ENCODE measurements around the gene ERVK3-1.

Gene ERVK3-1

GRCh38 chr19:58355908-58356765 is 51.0 kb downstream of the ERVK3-1 start:
- no peak overlapping the region for H3K4me2 ChIP-seq
- TF ChIP-seq CTCF (conservative IDR thresholded peaks at IDR 0.05; ENCODE audit: low read depth, low read length): no peak

GRCh38 chr19:58356766-58357480 is 51.7 kb downstream of the ERVK3-1 start:
- Histone ChIP-seq H3K9ac (no peak overlapping the region), H3K4me2 (no peak overlapping the region), H2AFZ (ENCODE audit: low read depth) (no peak overlapping the region)

More at GRCh38 chr19:58355908-58356765, 51.0 kb downstream of the ERVK3-1 start:
- H3K27me3 ChIP-seq (ENCODE audit: insufficient read depth, low read depth): no peaks in the 10 kb centered on the region; the same call in 1 of the 2 replicates
- no peak overlapping the region for H3K27ac ChIP-seq
- no peak overlapping the region for H2AFZ ChIP-seq (ENCODE audit: low read depth)
- H3K9ac ChIP-seq: no peak overlapping the region
- no peaks in the 10 kb centered on the region for H4K20me1 ChIP-seq (ENCODE audit: insufficient read depth)
- no peaks in the 10 kb centered on the region for H3K79me2 ChIP-seq (ENCODE audit: insufficient read depth, low read depth)
- peaks cover 3% of the 10 kb centered on the region for H3K4me1 ChIP-seq (ENCODE audit: low read depth, poor library complexity, severe bottlenecking)
- H3K36me3 ChIP-seq (ENCODE audit: insufficient read depth): no peaks in the 10 kb centered on the region
- H3K4me3 ChIP-seq (IDR thresholded peaks at IDR 0.05; ENCODE audit: insufficient read depth, low read depth, low read length): no peak overlapping the region

GRCh38 chr19:58357481-58358145 is 52.4 kb downstream of the ERVK3-1 start:
- Histone ChIP-seq H3K27me3 (ENCODE audit: insufficient read depth, low read depth) (no peaks in the 10 kb centered on the region; the same call in 1 of the 2 replicates), H3K4me1 (ENCODE audit: low read depth, poor library complexity, severe bottlenecking) (peaks cover 3% of the 10 kb centered on the region), H3K79me2 (ENCODE audit: insufficient read depth, low read depth) (no peaks in the 10 kb centered on the region), H3K27ac (no peak overlapping the region), H4K20me1 (ENCODE audit: insufficient read depth) (no peaks in the 10 kb centered on the region), H2AFZ (ENCODE audit: low read depth) (no peak overlapping the region), H3K4me3 (IDR thresholded peaks at IDR 0.05; ENCODE audit: insufficient read depth, low read depth, low read length) (no peak overlapping the region), H3K9ac (no peak overlapping the region), H3K4me2 (no peak overlapping the region), H3K36me3 (ENCODE audit: insufficient read depth) (no peaks in the 10 kb centered on the region)
- no peak for TF ChIP-seq CTCF (conservative IDR thresholded peaks at IDR 0.05; ENCODE audit: low read depth, low read length)

More at GRCh38 chr19:58356766-58357480, 51.7 kb downstream of the ERVK3-1 start:
- Histone ChIP-seq H3K27me3 (ENCODE audit: insufficient read depth, low read depth) (no peaks in the 10 kb centered on the region; the same call in 1 of the 2 replicates), H3K4me3 (IDR thresholded peaks at IDR 0.05; ENCODE audit: insufficient read depth, low read depth, low read length) (no peak overlapping the region), H3K27ac (no peak overlapping the region), H3K79me2 (ENCODE audit: insufficient read depth, low read depth) (no peaks in the 10 kb centered on the region), H4K20me1 (ENCODE audit: insufficient read depth) (no peaks in the 10 kb centered on the region), H3K4me1 (ENCODE audit: low read depth, poor library complexity, severe bottlenecking) (peaks cover 3% of the 10 kb centered on the region), H3K36me3 (ENCODE audit: insufficient read depth) (no peaks in the 10 kb centered on the region)
- no peak for TF ChIP-seq CTCF (conservative IDR thresholded peaks at IDR 0.05; ENCODE audit: low read depth, low read length)

- H3K36me3 ChIP-seq (ENCODE audit: insufficient read depth): no peaks in the 10 kb centered on the region
- no peaks in the 10 kb centered on the region for H4K20me1 ChIP-seq (ENCODE audit: insufficient read depth)
- H3K27me3 ChIP-seq (ENCODE audit: insufficient read depth, low read depth): no peaks in the 10 kb centered on the region
- no peaks in the 10 kb centered on the region for H3K79me2 ChIP-seq (ENCODE audit: insufficient read depth, low read depth)
- no peak for TF ChIP-seq CTCF (conservative IDR thresholded peaks at IDR 0.05; ENCODE audit: low read depth, low read length)
- no peaks in the 10 kb centered on the region for H3K4me1 ChIP-seq (ENCODE audit: low read depth, poor library complexity, severe bottlenecking)
- peak overlapping the region; percentile 85 for H2AFZ ChIP-seq (ENCODE audit: low read depth)
- no peak overlapping the region for H3K4me3 ChIP-seq (IDR thresholded peaks at IDR 0.05; ENCODE audit: insufficient read depth, low read depth, low read length)
- H3K4me2 ChIP-seq: peak overlapping the region; percentile 48
- H3K27ac ChIP-seq: peak overlapping the region; percentile 63
- H3K9ac ChIP-seq: peak overlapping the region; percentile 54; the same call in 1 of the 2 replicates
These were observed 56.7 kb downstream of the ERVK3-1 start for GRCh38 chr19:58361900-58362271.

Measured in KMS-11 (cell line).